GM21390 (cell line): ENCODE results near the gene HAUS8.
"Not testable (repeated sequence)": the region's sequence is repeated elsewhere in the genome, so short reads cannot be mapped to it uniquely, and the experiment has no call there.

Source experiments
- ATAC-seq: cut with Tn5 transposase; IDR thresholded peaks from one replicate; pipeline ENCODE4 v1.9.1; 2021; ENCODE audit not compliant: unreplicated experiment

Gene HAUS8

GRCh38 chr19:17037184-17037583 is 38.1 kb downstream of the HAUS8 start:
- ATAC-seq, result no peak

DNA sequence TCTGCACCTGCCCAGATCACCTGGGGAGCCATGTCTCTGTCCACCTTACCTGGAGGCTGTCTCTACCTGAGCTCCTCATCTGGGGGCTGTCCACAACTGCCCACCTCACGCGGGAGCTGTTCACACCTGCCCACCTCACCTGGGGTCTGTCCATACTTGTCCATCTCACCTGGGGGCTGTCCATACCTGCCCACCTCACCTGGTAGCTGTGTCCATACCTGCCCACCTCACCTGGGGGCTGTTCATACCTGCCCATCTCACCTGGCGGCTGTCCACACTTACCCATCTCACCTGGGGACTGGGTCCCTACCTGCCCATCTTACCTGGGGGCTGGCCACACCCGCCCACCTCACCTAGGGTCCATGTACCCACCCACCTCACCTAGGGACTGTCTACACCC is 38.6 kb downstream of the HAUS8 start:
- ATAC-seq, result no peak

DNA sequence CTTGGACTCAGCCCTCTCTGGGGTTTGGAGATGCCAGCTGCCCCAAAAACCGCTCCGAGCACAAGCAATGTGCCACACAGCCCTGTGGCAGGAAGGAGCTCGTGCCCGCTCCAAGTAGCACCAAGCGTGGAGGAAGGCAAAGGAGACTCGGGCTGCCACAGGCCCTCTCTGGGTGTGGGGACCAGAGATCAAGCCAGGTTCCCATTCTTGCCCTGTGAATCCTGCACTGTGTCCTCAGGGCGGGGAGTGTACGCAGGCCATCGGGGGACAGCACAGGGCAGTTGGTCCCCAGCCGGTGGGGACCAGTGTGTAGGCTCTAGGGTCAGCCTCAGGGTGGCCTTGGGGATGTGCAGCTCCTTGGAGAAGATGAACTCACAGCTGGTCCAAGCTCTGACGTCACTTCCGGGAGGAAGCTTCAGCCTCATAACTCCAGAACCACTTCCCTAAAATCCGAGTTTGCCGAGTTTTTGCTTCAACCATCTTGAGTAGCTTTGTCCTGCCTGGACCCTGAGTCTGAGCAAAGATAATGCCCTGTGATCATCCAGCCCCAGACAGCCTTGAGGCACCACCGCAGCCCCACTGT is 39.3 kb downstream of the HAUS8 start:
- ATAC-seq, result no peak

GRCh38 chr19:17031741-17032140 is 43.5 kb downstream of the HAUS8 start:
- no peak for ATAC-seq

- no peak for ATAC-seq
These were observed 47.7 kb downstream of the HAUS8 start for GRCh38 chr19:17027535-17027975.

DNA sequence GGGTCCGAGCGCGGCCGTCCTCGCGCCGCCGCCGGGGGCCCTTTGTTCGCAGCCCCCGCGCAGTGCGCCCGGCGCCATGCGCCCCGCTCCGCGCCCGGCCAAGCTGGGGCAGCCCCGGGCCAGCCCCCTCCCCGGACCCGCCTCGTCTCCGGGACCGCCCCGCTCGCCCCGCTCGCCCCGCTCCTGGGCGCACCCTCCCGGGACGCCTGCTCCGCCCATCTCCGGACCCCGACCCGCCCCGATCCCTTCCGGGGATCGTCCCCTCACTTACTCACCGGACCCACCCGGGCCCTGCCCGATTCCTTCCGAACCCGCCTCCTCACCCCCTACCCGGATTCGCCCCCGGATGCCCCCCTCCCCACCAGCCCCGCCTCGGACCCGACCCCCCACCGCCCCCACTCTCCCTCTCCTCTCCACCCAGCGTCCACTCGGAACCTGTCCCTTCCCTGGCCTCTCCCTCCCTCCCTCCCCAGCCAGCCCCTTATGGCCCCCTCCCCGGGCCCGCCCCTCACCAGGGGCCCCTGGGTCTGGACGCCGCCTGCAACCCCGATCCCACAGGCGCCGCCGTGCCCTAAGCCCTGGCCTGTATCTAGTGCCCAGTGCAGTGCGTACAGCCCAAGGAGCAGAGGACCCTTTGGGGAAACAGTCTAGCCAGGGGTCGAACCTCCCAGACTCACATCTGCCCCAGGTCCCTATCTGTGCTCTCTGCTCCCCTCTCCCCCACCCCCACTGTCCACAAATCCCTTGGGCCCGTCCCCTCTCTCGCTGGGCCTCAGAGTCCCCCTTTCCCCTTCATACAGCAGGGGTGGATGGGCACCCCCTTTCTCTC is 48.3 kb downstream of the HAUS8 start, which contains the start of gene CPAMD8:
TSS of gene CPAMD8 (minus strand) at position 105 of the 829 bp plus-strand sequence. CDS start 168 bp downstream, outside the sequence.
- no peak for ATAC-seq

GRCh38 chr19:17025991-17026658 is 49.1 kb downstream of the HAUS8 start:
- no peak for ATAC-seq

GRCh38 chr19:17025361-17025760 is 49.9 kb downstream of the HAUS8 start:
- ATAC-seq, result no peak

- not testable (repeated sequence) for ATAC-seq
These were observed 50.3 kb downstream of the HAUS8 start for GRCh38 chr19:17024941-17025340.

DNA sequence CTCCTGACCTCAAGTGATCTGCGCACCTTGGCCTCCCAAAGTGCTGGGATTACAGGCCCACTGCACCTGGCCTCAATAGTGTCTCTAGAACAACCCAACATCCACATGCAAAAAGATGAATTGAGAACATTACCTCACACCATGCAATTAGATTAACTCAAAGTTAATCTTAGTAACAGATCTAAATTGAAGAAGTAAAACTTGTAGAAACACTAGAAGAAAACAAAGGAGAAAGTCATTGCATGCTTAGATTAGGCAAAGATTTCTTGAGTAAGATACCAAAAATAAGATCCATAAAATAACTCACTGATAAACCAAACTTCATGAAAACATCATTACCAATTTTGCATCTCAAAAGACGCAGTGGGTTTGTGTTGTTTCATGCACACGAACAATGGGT is 51.4 kb downstream of the HAUS8 start:
- no peak for ATAC-seq

- ATAC-seq, result no peak
These were observed 52.5 kb downstream of the HAUS8 start for GRCh38 chr19:17022738-17023137.

GRCh38 chr19:17021793-17022590 is 53.3 kb downstream of the HAUS8 start:
- ATAC-seq, result no peak

- no peak for ATAC-seq
These were observed 53.9 kb downstream of the HAUS8 start for GRCh38 chr19:17021328-17021727.

GRCh38 chr19:17020823-17021222 is 54.4 kb downstream of the HAUS8 start:
- no peak for ATAC-seq

DNA sequence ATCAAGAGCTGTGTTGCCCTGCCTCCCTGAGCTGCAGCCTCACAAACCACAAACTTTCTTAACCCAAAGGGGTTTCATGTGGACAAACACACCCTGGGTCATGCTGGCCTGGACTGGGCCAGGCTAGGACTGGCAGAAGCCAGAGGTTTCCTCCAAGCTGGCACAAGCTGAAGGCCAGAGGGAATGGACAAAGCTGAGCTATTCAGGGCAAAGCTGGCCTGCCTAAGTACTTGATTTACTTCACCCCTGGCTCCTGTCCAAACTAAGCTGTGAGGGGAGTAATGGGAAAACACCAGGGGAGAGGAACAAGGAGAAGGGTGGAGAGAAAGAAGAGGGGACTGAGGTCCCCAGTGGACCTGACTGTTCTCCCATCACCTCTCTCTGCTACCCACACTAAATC is 54.9 kb downstream of the HAUS8 start:
- ATAC-seq, result no peak

DNA sequence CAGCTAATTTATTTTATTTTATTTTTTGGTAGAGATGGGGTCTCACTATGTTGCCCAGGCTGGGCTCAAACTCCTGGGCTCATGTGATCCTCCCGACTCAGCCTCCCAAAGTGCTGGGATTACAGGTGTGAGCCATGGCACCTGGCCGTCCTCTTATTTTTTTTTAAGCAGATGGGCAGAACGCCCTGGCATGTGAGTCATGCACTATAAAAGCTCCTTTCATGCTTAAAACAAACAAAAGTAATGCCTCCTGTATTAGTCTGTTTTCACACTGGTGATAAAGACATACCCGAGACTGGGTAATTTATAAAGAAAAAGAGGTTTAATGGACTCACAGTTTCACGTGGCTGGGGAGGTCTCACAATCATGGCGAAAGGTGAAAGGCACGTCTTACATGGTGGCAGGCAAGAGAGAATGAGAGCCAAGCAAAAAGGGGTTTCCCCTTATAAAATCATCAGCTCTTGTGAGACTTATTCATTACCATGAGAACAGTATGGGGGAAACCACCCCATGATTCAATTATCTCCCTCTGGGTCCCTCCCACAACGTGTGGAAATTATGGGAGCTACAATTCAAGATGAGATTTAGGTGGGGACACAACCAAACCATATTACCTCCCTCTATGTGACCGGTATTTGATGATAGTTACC is 60.9 kb downstream of the HAUS8 start:
- ATAC-seq, result not testable (repeated sequence)

DNA sequence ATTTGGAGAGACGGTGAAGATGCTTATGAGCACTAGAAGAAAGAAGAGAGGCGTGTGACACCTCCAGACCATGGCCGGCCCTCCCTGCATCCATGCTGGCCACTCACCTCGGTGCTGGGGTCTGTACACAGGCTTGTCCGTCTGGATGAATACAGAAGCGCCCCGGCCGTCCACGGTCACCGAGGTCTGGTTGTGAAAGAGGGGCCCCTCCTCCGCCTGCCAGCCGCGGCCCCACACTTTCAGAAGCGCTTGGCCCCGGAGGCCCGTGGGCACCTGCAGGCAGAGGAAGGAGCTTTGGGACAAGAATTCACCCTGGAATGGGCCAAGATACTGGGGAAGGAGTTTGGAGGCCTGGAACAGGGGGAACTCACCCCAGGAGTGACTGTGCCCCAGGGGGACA is 63.8 kb downstream of the HAUS8 start:
- ATAC-seq, result no peak

GRCh38 chr19:17006579-17006978 is 68.7 kb downstream of the HAUS8 start:
- ATAC-seq, result no peak

DNA sequence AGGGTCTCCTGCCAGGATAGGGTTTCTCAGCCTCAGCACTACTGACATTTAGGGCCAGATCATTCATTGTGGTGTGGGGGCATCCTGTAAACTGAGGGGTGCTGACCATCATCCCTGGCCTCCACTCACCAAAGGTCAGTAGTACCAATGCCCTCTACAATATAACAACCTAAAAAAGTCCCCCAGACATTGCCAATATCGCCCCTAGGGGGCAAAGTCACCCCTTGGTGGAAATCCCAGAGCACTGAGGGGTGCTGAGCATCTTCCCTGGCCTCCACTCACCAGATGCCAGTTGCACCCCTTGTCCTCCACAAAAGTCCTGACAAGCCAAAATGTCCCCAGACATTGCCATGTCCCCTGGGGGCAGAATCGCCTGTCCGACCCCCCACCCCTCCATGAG is 70.3 kb downstream of the HAUS8 start:
- no peak for ATAC-seq

- no peak for ATAC-seq
These were observed 70.9 kb downstream of the HAUS8 start for GRCh38 chr19:17004386-17004785.

- ATAC-seq, result no peak
These were observed 72.8 kb downstream of the HAUS8 start for GRCh38 chr19:17002455-17002854.
